Measurements from ENCODE around the gene EIF2S2. TPM values are rescaled to one million over a fixed set of nuclear protein-coding genes. Genes with fewer than 3 reads are reported as not detected.

The EIF2S2 gene
- 138 and 141 TPM in 2 replicates for total RNA-seq

GRCh38 chr20:34111702-34112599, at the start of gene EIF2S2:
Gene EIF2S2, minus strand, starts transcription at chr20:34112243. Its CDS starts 133 bp downstream, at chr20:34112110.

Other genes with a start within 250 kb of the EIF2S2 start
- gene RALY, start 118.3 kb downstream of the EIF2S2 start, total RNA-seq, result 142 and 156 TPM in 2 replicates
- gene ASIP, start 129.2 kb upstream of the EIF2S2 start, total RNA-seq, result not detected in 2 replicates
- gene AHCY, start 191.1 kb upstream of the EIF2S2 start, total RNA-seq, result 263 and 320 TPM in 2 replicates

Measured in hair follicular keratinocyte (primary cell).